ENCODE results near the gene TRAPPC2L.
"Not testable (repeated sequence)": the region's sequence is repeated elsewhere in the genome, so short reads cannot be mapped to it uniquely, and the experiment has no call there.

The TRAPPC2L gene

DNA sequence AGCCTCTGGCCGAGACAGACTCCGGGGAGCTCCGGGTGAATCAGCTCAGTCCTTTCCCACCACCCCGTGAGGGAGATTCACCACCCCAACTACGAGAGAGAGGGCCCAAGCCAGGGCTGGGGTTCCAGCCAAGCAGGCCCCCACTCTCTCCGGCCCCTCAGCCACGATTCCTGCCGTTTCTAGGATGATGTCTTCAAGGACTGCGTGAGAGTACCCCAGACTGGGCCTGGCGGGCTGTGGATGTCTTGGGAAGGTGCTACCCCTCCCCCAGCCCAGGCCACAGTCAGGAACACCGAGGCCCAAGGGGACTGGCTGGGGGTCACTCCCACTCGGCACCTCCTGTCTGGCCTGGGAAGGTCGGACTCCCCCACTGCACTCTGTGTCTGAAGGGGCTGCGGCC, 31.1 kb downstream of the TRAPPC2L start:
- FAIRE-seq (no peak), DNase-seq (ENCODE audit: low spot score) (no peak)

DNA sequence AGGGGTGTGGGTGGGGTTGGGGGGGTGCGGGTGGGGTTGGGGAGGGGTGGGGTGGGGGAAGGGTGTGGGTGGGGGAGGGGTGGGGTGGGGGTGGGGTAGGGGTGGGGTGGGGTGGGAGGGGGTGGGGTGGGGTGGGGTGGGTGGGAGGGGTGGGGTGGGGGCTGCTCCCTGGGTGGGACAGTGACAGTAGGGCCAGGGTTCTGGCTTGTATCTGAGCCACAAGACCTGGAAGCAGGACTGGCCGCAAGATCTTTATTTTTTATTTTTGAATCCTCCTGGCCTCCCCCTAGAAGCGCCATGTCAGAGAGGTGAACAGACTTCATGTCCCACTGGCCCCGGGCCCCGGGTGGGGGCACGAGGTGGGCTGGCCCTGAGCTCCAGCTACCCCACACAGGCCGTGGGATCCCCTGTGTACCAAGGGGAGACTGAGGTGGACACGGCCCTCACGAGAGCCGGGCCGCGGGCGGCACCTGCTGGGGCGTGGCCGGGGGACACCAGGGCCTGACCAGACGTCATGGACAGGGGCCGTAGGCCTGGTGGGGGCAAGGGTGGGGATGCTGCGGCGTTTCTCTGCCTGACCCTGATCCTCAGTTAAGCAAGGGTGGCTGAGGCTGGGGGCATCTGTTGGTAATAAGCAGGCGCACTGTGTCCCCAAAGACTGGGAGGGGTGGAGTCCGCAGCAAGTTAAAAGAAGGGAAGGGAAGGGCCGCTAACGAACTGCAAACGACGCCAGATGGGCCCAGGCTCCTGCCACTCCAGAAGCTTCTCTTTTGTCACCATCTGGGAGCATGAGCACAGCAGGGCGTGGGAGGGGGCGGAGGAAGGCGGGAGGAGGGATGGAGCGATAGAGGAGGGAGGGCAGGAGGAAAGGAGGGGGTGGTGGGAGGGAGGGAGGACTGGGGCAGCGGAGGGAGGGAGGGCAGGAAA, 31.8 kb downstream of the TRAPPC2L start:
- FAIRE-seq: no peak
- no peak for DNase-seq (ENCODE audit: low spot score)

DNA sequence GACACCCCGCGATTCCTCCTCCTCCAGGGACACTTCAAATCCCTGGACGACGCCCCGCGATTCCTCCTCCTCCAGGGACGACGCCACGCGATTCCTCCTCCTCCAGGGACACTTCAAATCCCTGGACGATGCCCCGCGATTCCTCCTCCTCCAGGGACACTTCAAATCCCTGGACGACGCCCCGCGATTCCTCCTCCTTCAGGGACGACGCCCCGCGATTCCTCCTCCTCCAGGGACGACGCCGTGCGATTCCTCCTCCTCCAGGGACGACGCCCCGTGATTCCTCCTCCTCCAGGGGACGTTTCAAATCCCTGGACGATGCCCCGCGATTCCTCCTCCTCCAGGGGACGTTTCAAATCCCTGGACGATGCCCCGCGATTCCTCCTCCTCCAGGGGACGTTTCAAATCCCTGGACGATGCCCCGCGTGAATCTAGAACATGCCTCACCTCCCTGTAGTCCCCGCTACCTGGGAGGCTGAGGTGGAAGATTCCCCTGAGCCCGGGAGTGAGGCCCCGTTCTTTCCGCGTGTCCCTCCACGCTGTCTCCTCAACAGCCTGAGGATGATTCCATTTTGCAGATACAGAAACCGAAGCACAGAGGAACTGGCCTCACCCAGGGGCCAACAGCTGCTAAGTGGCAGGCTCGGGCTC, 32.9 kb downstream of the TRAPPC2L start:
- DNase-seq (ENCODE audit: low spot score); FAIRE-seq: not testable (repeated sequence)

DNA sequence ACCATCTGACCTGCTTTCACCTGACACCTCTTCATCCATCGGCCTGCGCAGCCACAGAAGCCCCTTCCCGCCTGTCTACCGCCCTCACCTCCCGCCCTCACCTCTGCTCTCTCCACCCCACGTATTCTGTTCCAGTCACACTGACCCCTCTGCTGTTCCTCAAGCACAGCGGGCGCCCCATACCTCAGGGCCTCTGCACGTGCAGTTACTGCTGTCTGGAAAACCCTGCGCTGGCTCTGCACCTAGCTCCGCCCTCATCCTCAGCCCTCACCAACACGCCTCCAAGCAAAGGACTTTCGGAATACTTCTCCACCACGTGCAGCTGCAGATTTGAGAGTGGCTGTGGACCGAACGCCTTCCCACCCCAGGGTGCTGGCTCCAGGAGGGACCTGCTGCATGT, 34.2 kb downstream of the TRAPPC2L start:
- no peak for DNase-seq (ENCODE audit: low spot score)
- no peak for FAIRE-seq

DNA sequence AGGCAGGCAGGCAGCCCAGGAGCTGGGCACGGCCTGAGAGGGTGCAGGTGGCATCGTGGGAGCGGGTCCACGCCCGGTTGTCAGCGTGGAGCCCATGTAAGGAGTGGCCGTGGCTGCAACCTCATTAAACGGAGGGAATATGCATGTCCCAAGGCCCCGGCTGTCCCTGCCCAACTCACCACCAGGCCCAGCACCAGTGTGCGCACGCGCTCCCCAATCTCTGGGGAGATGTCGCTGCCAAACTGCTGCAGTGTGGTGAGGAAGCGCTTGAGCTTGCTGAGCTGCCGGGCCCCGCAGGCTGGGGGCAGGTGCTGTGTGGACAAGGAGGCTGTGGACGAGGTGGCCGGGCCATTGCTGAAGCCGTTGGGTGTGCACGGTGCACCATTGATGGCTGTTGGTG, 35.1 kb downstream of the TRAPPC2L start:
- DNase-seq (ENCODE audit: low spot score) (no peak), FAIRE-seq (no peak)

DNA sequence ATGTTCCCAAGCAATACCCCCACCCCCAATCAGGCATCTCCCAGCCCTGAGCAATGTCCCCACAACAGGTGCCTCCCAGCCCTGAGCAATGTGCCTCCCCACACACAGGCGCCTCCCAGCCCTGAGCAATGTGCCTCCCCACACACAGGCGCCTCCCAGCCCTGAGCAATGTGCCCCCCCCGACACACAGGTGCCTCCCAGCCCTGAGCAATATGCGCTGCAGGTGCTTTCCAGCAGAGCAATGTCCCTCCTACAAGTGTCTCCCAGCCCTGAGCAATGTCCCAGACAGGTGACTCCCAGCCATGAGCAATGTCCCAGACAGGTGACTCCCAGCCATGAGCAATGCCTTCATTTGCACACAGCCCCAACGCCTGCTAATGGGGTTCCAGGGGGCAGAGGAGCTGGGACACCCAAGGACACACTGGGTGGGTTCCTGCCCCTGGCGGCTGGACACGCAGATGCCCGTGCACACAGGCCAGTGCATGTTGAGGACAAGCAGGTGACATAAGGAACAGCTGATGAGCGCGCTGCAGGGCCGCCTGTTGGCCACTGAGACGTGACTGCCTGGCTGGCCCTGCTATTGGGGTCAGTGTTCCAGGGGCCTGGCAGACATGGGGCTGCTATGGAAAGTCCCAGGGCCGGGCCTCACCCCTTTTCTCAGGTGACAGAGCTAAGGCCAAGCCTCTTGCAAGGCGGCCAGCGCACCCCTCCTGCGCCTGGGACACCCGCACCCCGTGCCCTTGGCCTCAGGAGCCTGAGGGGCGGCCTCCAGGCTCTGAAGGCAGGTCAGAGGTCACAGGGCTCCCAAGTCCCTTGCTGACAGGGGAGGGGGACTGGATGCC, 36.4 kb downstream of the TRAPPC2L start:
- FAIRE-seq (no peak), DNase-seq (ENCODE audit: low spot score) (no peak)

DNA sequence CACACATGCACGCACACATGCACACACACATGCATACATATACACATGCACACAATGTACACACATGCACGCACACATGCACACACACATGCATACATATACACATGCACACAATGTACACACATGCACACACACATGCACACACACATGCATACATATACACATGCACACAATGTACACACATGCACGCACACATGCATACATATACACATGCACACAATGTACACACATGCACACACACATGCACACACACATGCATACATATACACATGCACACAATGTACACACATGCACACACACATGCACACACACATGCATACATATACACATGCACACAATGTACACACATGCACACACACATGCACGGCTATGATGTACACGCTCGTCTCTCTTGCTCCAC, 37.3 kb downstream of the TRAPPC2L start:
- not testable (repeated sequence) for DNase-seq (ENCODE audit: low spot score); FAIRE-seq

DNA sequence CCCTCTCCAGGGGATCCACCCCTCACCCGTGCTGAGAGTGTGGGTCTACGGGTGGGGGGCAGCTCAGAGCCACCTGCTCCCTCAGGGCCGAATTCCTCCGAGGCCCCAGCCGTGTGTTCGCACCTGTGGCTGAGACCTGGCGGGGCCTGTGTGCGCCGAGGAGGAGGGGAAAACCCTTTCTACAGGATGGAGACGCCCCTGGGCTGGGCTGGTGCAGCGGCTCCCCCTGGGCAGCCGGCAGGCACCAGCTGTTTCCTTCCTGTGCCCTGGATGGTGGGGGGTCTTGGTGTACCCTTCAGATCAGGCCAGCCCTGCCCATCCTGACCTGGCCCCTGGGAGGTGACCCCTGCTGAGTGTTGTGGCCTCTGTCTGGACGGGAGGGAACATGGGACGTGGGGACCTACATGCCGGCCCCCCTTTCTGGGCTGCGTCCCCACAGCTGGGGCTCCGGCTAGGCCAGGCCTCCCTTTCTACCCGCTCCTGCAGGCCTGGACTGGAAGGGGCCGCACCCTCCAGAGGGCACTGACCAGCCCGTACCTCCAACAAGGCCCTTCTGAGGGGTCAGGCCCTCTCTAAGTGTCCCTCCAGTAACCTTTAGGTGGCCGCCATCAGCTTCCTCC, 37.9 kb downstream of the TRAPPC2L start:
- no peak for DNase-seq (ENCODE audit: low spot score)
- no peak for FAIRE-seq

DNA sequence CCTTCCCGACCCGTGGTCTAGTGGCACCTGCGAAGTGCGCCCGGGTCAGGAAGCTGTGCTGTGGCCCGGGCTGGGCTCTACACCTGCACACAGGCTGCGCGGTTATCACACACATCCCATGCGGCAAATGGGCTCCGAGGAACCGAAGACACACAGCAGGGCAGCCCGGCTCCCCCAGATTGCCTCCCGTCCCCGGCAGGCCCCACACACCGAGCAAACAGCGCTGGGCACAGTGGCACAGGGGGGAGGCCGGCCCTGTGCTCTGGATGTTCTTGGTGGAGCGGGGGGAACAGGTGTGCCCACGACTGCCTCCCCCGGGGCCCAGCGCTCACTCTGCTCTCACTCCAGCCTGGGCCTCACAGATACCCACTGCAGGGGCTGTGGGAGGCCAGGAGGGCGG, 38.4 kb downstream of the TRAPPC2L start:
- DNase-seq (ENCODE audit: low spot score) (no peak), FAIRE-seq (no peak)

DNA sequence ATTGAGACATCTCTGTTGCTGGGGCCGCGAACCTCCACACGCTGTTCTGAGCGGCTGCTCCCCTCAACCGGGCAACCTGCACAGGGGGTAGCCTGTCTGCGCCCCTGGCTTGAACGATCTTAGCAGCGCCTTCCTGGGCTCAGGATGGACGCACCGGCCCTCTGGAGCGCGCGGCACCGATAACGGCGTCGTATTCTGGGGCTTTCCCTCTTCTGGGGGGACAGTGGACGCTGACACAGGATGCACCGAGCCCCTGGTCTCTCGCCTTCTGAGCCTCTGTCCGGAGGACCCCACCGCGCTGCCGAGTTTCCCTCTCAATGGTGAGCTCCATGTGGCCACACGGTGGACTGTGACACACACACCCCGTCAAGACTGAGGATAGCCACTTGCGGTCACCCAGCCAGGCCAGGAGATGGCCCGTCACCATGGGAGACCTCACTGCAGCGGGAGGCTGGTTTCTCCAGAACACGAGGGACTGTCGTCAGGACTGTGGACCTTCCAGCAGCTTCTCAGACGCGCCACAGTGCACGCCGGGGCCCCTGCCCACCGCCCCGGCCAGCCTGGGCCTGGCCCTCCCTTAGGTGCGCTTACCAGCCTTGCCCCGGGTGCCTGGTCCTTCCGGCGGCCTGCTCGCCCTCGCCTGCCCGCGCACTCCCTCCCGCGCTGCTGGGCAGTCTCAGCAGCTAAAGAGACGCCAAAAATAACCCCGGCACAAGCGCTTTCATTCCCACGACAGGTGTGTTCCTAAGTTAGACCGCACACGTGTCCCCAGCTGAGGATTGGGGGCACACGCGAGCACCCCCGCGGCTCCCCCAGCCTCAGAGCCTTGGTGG, 39.5 kb downstream of the TRAPPC2L start:
- FAIRE-seq (no peak), DNase-seq (ENCODE audit: low spot score) (no peak)

DNA sequence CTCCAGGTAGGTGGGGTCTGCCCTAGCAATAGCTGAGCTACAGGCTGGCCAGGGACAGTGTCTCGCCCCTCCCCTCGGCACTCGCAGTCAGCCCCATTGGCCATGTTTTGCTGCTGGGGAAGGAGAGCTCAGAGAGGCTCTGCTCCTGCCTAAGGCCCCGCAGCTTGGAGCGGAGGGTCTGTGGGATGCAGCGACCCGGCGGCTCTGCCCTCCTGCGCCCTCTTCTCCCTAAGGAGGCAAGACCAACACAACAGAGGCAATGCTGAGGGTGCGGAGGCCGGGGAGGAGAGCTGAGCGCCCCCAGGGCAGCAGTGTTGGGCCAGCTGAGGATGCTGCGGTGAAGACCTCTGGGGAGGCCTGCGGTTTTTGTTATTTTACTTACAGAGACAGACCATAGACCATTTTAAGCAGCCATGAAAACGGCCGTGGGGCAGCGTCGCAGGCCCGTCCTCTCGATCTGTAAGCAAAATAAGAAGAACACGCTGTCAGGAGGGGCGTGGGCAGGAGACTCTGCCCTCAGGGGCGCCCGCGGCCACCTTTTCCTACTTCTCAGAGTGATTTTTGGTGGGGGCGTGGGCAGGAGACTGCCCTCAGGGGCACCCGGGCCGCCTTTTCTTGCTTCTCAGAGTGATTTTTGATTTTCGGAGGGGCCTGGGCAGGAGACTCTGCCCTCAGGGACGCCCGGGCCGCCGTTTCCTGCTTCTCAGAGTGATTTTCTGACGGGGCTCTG, 40.9 kb downstream of the TRAPPC2L start:
- FAIRE-seq (no peak), DNase-seq (ENCODE audit: low spot score) (no peak)

DNA sequence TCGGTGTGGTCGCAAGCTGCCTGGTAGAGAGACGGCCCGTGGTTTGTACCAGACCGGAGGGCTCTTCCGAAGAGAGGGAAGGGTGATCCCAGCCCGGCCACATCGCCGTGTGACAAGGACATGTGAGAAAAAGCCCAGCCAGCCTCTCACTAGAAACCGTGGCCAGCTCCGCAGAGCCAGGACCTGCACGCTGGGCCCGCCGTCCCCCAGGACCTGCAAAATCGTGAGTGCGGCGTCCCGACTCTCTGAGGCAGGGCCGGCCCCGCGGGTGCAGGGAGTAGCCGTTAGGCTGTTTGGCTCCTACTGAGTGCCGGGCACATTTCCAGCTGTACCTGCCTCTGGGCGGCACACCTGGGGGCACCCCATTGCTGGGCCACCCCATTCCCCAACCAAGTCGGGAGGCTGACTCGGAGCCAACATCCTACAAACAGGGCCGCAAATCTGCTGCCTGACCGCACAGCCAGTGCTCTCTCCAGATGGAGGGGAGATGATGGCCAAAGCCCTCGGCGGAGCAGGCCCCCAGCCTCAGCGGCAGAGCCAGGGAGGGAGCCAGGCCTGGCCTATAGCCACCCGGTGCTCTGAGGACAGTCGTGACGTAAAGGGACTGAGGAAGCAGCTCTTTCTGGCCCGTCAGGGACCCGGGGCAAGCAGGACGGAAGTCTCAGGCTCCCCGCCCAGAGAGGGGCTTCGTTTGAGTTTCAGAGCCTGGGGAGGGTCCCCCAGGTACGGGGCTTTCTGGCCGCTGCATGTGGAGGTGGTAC, 43.2 kb downstream of the TRAPPC2L start:
- DNase-seq (ENCODE audit: low spot score): no peak
- no peak for FAIRE-seq

DNA sequence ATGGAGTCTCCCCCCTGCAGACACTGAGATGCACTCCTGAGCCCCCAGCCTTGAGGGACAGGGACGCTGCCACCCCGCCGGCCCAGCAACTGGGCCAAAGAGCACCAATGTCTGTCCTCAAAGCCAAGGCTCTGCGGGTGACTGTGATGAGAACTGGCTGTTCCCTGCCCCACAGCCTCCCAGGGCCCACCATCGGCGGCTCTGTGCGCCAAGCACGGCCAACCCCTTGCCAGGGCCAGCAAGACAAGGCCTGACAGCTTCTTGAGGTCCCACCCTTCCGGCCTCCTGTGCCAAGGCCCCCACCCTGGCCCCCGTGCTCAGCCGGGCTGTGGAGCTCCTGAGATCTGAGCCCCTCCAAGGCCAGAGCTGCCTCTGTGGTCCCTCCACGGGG, 43.7 kb downstream of the TRAPPC2L start:
- FAIRE-seq (no peak), DNase-seq (ENCODE audit: low spot score) (no peak)

DNA sequence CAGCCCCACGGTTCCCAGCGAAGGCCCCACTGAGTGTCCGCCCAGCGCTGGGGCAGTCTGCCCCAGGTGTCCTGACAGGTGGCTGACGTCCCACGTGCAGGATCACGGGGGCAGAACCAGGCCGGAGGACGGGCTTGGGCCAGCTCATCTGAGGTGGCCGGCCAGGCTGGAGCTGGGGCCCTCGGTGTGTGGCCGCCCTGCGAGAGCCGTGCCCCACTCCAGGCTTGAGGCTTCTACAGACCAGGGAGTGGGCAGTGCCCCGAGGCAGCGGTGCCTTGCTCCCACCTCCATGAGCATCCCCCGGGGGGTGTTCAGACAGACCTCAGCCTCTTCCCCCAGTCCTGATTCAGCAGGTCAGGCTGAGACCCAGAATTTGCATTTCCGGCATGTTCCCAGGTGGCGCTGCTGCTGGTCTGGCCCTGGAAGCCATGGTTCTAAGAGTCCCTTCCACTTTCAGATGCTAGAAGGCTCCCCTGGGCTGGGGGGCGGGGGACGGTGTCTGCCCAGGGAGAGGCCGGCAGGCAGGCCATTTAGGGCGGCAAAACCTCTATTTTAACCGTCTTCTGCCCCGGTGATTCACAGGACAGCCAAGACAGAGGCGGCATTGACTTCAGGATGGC, 44.9 kb downstream of the TRAPPC2L start:
- no peak for FAIRE-seq
- no peak for DNase-seq (ENCODE audit: low spot score)

DNA sequence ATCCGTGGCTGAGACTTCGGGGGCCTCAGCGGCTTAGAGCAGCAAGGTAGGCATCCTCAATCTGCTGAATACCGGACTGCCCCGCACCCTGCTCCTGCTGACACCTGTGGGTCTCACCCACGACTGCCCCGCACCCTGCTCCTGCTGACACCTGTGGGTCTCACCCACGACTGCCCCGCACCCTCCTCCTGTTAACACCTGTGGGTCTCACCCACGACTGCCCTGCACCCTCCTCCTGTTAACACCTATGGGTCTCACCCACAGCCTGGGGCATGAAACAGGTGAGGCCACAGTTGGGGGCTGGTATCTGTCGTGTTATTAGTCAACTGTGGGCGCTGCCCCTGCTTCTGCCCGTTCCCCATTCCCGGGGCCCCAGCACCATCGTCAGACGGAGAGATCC, 45.8 kb downstream of the TRAPPC2L start:
- DNase-seq (ENCODE audit: low spot score) (no peak), FAIRE-seq (no peak)

DNA sequence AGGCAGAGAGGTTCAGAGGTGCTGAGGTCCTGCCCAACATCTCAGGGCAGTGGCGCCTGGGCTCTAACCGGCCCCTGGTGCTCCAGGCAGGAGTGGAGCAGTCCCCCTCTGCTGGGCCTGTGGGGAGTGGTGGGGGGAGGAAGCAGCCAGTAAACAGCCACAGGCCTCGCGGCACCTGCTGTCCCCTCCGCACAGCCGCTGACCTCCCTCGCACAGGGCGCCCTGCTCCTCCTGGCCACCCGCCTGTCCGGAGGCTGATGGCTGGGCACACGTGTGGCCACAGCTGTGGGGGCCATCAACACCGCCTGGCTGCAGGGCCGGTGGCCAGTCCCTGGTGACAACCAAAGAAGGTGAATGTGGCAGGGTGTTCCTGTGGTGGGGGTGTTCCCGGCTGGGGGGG, 46.3 kb downstream of the TRAPPC2L start:
- DNase-seq (ENCODE audit: low spot score) (no peak), FAIRE-seq (no peak)

DNA sequence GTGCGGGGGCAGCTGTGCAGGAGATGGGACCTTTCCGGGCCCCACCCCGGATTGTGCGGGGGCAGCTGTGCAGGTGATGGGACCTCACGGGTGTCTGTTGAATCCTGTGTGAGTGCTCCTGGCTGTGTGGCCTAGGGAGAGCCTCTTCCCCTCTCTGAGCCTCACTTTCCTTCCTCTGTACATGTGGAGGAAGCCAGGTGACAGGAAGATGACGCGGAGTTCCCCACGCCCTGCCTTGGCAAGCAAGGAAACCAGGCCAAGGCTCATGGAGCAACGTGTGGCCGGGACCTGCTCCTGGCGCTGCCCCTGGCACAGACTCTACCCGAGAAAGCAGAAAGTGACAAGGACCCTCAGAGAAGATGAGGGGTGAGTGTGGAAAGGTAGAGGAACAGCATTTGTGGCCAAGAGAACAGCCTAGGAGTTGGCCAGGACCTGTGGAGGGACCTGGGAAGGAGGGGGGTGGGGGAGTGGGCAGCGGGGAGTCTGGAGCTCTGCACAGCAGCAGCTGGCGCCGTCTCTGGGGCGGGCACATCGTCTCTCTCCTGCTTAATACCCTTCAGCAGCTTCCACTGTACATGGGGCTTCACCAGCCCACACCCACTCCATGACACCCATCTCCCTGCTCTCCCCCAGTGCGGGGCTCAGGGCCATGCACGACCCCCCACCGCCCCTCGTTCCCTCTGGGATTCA, 47.9 kb downstream of the TRAPPC2L start:
- no peak for FAIRE-seq
- no peak for DNase-seq (ENCODE audit: low spot score)

DNA sequence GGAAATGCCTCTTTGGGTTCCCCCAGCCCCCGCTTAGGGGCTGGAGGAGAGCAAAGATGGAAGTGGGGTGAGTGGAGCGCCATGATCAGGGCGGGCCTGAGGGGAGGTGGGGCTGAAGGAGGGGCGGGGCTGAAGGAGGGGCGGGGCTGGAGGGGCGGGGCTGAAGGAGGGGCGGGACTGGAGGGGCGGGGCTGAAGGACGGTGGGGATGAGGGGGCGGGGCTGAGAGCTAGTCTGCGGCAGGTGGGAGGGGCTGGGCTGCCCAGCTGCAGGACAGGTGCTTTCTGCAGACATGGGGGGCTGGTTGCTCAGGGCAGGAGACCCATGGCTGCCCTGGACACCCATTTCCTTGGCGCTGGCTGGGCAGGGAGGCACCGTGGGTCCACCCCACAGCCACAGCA, 48.6 kb downstream of the TRAPPC2L start:
- no peak for DNase-seq (ENCODE audit: low spot score)
- no peak for FAIRE-seq
